Suprapubic skin (tissue), 4 donors: Measurements from ENCODE around the gene GMDS. TPM values are rescaled to one million over a fixed set of nuclear protein-coding genes. Genes with fewer than 3 reads are reported as not detected.

Source experiments
- DNase-seq, 2 donors: peaks; one replicate each; pipeline ENCODE4 v3.0.0-alpha.2; 2019; ENCODE audit warnings: low spot score in 2 of 2
- H3K27ac ChIP-seq: fragments of 200-600 bp; sonication (generic); one replicate; pipeline ENCODE4 v1.5.1; 2019
- H3K27me3 ChIP-seq: fragments of 200-600 bp; sonication (generic); one replicate; pipeline ENCODE4 v1.5.1; 2019
- H3K36me3 ChIP-seq: fragments of 200-600 bp; sonication (generic); one replicate; pipeline ENCODE4 v1.5.1; 2019
- H3K4me1 ChIP-seq: fragments of 200-600 bp; sonication (generic); one replicate; pipeline ENCODE4 v1.5.1; 2019
- H3K4me3 ChIP-seq: fragments of 200-600 bp; sonication (generic); one replicate; pipeline ENCODE4 v1.5.1; 2019; ENCODE audit warnings: mild to moderate bottlenecking
- H3K9me3 ChIP-seq: fragments of 200-600 bp; sonication (generic); one replicate; pipeline ENCODE4 v1.5.1; 2019
- CTCF ChIP-seq, 2 donors: fragments of 200-600 bp in 1 of 2; fragments of 450-650 bp in 1 of 2; sonication (generic) in 1 of 2; IDR thresholded peaks; one replicate each; pipeline ENCODE4 v1.5.1; 2016 to 2019; ENCODE audit warnings: antibody characterized with exemption in 2 of 2, mild to moderate bottlenecking in 1 of 2, moderate library complexity in 1 of 2
- EP300 ChIP-seq: sonication (generic); formaldehyde crosslinking; IDR thresholded peaks from one replicate; pipeline ENCODE4 v1.6.1; 2017; ENCODE audit warnings: antibody characterized with exemption
- POLR2A ChIP-seq, 2 donors: fragments of 450-650 bp; IDR thresholded peaks; one replicate each; pipeline ENCODE4 v1.6.1; 2017; ENCODE audit warnings: antibody characterized with exemption in 2 of 2, mild to moderate bottlenecking in 2 of 2, moderate library complexity in 2 of 2
- POLR2AphosphoS5 ChIP-seq, 3 donors: sonication (generic); formaldehyde crosslinking; IDR thresholded peaks; one replicate each; pipeline ENCODE4 v1.6.1; 2017; ENCODE audit warnings: antibody characterized with exemption in 3 of 3
- WGBS: methylation state at CpG from one replicate; pipeline ENCODE4 v1.1.5; 2018; 5-methylcytosine and 5-hydroxymethylcytosine counted together
- total RNA-seq, 4 donors: library from RNA; depleted of rRNA; stranded (reverse); fragments of >200 nt; gene quantifications; one replicate each; pipeline ENCODE4 v1.1.0, GENCODE V29; 2016

The GMDS gene
- total RNA-seq, 4 donors from 2014 or later: 11.7 to 19.3 (median 13.2) TPM

- H3K27ac ChIP-seq: no peak overlapping the region
- TF ChIP-seq POLR2A (IDR thresholded peaks at IDR 0.05) (no peak), POLR2AphosphoS5 (IDR thresholded peaks at IDR 0.05) (no peak), EP300 (no peak), CTCF (IDR thresholded peaks at IDR 0.05) (no peak)
- H3K27me3 ChIP-seq: no peaks in the 10 kb centered on the region
- DNase-seq: no peak
- H3K4me1 ChIP-seq: no peaks in the 10 kb centered on the region
- no peaks in the 10 kb centered on the region for H3K36me3 ChIP-seq
- 87% methylated on average over 3 of the region's 3 CpGs for WGBS
- H3K4me3 ChIP-seq: no peak overlapping the region
- H3K9me3 ChIP-seq: no peaks in the 10 kb centered on the region
Observed at GRCh38 chr6:1867197-1867596, 378.2 kb downstream of the GMDS start.

- Histone ChIP-seq H3K4me3 (no peak overlapping the region), H3K4me1 (no peaks in the 10 kb centered on the region), H3K36me3 (no peaks in the 10 kb centered on the region), H3K27me3 (no peaks in the 10 kb centered on the region), H3K9me3 (no peaks in the 10 kb centered on the region), H3K27ac (no peak overlapping the region)
- TF ChIP-seq POLR2A (IDR thresholded peaks at IDR 0.05): no peak
- TF ChIP-seq CTCF (IDR thresholded peaks at IDR 0.05): no peak
- no peak for TF ChIP-seq EP300
- no peak for TF ChIP-seq POLR2AphosphoS5 (IDR thresholded peaks at IDR 0.05)
- WGBS: 74% methylated on average over 7 of the region's 7 CpGs
- DNase-seq: no peak
Observed at GRCh38 chr6:1865585-1865984, 379.8 kb downstream of the GMDS start.

- no peak for DNase-seq
- Histone ChIP-seq H3K27ac (no peak overlapping the region), H3K9me3 (no peaks in the 10 kb centered on the region), H3K36me3 (no peaks in the 10 kb centered on the region), H3K4me1 (no peaks in the 10 kb centered on the region), H3K27me3 (no peaks in the 10 kb centered on the region), H3K4me3 (no peak overlapping the region)
- WGBS: 88% methylated on average over 3 of the region's 3 CpGs
- TF ChIP-seq POLR2A (IDR thresholded peaks at IDR 0.05) (no peak), POLR2AphosphoS5 (IDR thresholded peaks at IDR 0.05) (no peak)
Observed at GRCh38 chr6:1864496-1864895, 380.9 kb downstream of the GMDS start.

GRCh38 chr6:1862411-1862810 is 383.0 kb downstream of the GMDS start:
- Histone ChIP-seq H3K4me1 (no peaks in the 10 kb centered on the region), H3K27me3 (no peaks in the 10 kb centered on the region), H3K36me3 (no peaks in the 10 kb centered on the region), H3K27ac (no peak overlapping the region), H3K9me3 (no peaks in the 10 kb centered on the region), H3K4me3 (no peak overlapping the region)
- no peak for DNase-seq
- 40% methylated on average over 2 of the region's 2 CpGs for WGBS
- TF ChIP-seq EP300 (no peak), POLR2A (IDR thresholded peaks at IDR 0.05) (no peak), POLR2AphosphoS5 (IDR thresholded peaks at IDR 0.05) (no peak), CTCF (IDR thresholded peaks at IDR 0.05) (no peak)

- DNase-seq: no peak
- Histone ChIP-seq H3K27ac (no peak overlapping the region), H3K4me3 (no peak overlapping the region), H3K4me1 (peaks cover 5% of the 10 kb centered on the region), H3K9me3 (no peaks in the 10 kb centered on the region), H3K27me3 (no peaks in the 10 kb centered on the region), H3K36me3 (no peaks in the 10 kb centered on the region)
- no peak for TF ChIP-seq EP300
- TF ChIP-seq POLR2AphosphoS5 (IDR thresholded peaks at IDR 0.05): no peak
- no peak for TF ChIP-seq CTCF (IDR thresholded peaks at IDR 0.05)
- no peak for TF ChIP-seq POLR2A (IDR thresholded peaks at IDR 0.05)
- 96% methylated on average over 4 of the region's 4 CpGs for WGBS
Observed at GRCh38 chr6:1860756-1861348, 384.6 kb downstream of the GMDS start.

- 95% methylated on average over 6 of the region's 6 CpGs for WGBS
- Histone ChIP-seq H3K27ac (no peak overlapping the region), H3K4me3 (no peak overlapping the region), H3K9me3 (no peaks in the 10 kb centered on the region), H3K27me3 (no peaks in the 10 kb centered on the region), H3K36me3 (no peaks in the 10 kb centered on the region), H3K4me1 (peaks cover 5% of the 10 kb centered on the region)
- no peak for TF ChIP-seq POLR2AphosphoS5 (IDR thresholded peaks at IDR 0.05)
- no peak for DNase-seq
Observed at GRCh38 chr6:1858859-1859258, 386.5 kb downstream of the GMDS start.
